Kidney (tissue), 14 donors: Measurements from ENCODE around the gene CD276. TPM values are rescaled to one million over a fixed set of nuclear protein-coding genes. Genes with fewer than 3 reads are reported as not detected.

Source experiments
- DNase-seq, 5 donors: peaks; one replicate each; pipeline ENCODE4 v3.0.0-alpha.2; 2013 to 2020
- FAIRE-seq: peaks from 2 replicates; lab custom pipeline; 2012; peaks lifted over from hg19 to GRCh38; lab: Jason Lieb, UNC
- H3K27ac ChIP-seq, 2 donors: one replicate each; pipeline ENCODE4 v1.7.0; 2013; ENCODE audit warnings: low read depth in 2 of 2, low read length in 2 of 2, inconsistent platforms in 1 of 2
- H3K27me3 ChIP-seq: one replicate; pipeline ENCODE4 v1.7.1; 2013; ENCODE audit warnings: low read length, inconsistent platforms; ENCODE audit not compliant: control insufficient read depth, insufficient read depth
- H3K36me3 ChIP-seq, 3 donors: one replicate each; pipeline versions ENCODE4 v1.7.0 to v1.7.1; 2013; ENCODE audit warnings: low read length in 3 of 3, control low read depth in 1 of 3, inconsistent platforms in 1 of 3; ENCODE audit not compliant: insufficient read depth in 3 of 3, control insufficient read depth in 2 of 3
- H3K4me1 ChIP-seq, 3 donors: one replicate each; pipeline versions ENCODE4 v1.7.0 to v1.7.1; 2013; ENCODE audit warnings: low read length in 3 of 3, inconsistent platforms in 1 of 3, low read depth in 1 of 3; ENCODE audit not compliant: control insufficient read depth in 2 of 3, insufficient read depth in 2 of 3
- H3K4me3 ChIP-seq, 3 donors: one replicate each; pipeline versions ENCODE4 v1.7.0 to v1.8.1; 2013; ENCODE audit warnings: low read length in 3 of 3, control low read depth in 1 of 3, inconsistent platforms in 1 of 3
- H3K9ac ChIP-seq, 3 donors: one replicate each; pipeline versions ENCODE4 v1.7.0 to v1.7.1; 2013; ENCODE audit warnings: low read length in 3 of 3, control low read depth in 1 of 3, inconsistent platforms in 1 of 3
- H3K9me3 ChIP-seq, 3 donors: one replicate each; pipeline versions ENCODE4 v1.7.0 to v1.7.1; 2013; ENCODE audit warnings: low read length in 3 of 3, control low read depth in 1 of 3, inconsistent platforms in 1 of 3; ENCODE audit not compliant: control insufficient read depth in 2 of 3, insufficient read depth in 1 of 3
- intact Hi-C: fragments of 100-400 bp; cut with DNase I; formaldehyde crosslinking; loops from one replicate; pipeline ENCODE4 v1.11.1; 2022
- polyA plus RNA-seq: library from polyadenylated mRNA; stranded (reverse); fragments of 350-450 nt; fragmentation: Illumina TruSeq; extraction: RNeasy Lipid Tissue Mini Kit (QIAGEN cat#74804); gene quantifications from one replicate; pipeline ENCODE4 v1.2.3, GENCODE V29; 2014; ENCODE audit warnings: low read depth, low replicate concordance; ENCODE audit not compliant: insufficient read depth
- total RNA-seq: library from RNA; stranded (reverse); fragmentation: NEBNext Ultra II Directional; extraction: Animal tissue kit (Norgen Biotek cat#: 25700); gene quantifications from one replicate; pipeline ENCODE4 v1.2.1, GENCODE V29; 2021
- TF ChIP-seq, protein P1 (sequence below): IDR thresholded peaks from 3 replicates; pipeline ENCODE4 v1.5.1; 2012; ENCODE audit warnings: mild to moderate bottlenecking, moderate library complexity, borderline replicate concordance; ENCODE audit not compliant: insufficient read depth; ENCODE audit errors: extremely low read depth
- donor health status: control.
- donor health status: control.
- donor health status: control.
- donor health status: control.
- donor health status: control.
- donor health status: DM: yes; HTN: yes; CAD: no.
- donor health status: Normal renal cell carcinoma (clear cell type).

Gene CD276
- total and polyA plus RNA-seq, 2 donors from 2014 or later: 25.0 to 31.5 TPM

DNA sequence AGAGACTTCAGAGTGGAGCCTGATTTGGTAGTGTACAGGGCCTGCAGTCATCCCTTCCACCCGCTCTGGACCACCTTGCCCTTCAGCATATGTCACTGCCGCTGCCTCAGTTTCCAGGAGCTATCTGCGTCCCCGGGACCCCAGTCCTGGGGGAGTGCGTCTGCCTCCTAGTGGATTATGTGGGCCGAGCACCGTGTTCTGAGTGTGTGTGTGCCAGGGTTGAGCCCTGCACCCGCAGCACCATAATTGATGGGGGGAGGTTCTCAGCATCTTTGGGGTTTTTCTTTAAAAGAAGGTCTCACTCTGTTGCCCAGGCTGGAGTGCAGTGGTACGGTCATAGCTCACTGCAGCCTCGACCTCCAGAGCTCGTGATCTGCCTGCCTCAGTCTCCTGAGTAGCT lies 33.6 kb downstream of the CD276 start:
- TF ChIP-seq, protein P1, sequence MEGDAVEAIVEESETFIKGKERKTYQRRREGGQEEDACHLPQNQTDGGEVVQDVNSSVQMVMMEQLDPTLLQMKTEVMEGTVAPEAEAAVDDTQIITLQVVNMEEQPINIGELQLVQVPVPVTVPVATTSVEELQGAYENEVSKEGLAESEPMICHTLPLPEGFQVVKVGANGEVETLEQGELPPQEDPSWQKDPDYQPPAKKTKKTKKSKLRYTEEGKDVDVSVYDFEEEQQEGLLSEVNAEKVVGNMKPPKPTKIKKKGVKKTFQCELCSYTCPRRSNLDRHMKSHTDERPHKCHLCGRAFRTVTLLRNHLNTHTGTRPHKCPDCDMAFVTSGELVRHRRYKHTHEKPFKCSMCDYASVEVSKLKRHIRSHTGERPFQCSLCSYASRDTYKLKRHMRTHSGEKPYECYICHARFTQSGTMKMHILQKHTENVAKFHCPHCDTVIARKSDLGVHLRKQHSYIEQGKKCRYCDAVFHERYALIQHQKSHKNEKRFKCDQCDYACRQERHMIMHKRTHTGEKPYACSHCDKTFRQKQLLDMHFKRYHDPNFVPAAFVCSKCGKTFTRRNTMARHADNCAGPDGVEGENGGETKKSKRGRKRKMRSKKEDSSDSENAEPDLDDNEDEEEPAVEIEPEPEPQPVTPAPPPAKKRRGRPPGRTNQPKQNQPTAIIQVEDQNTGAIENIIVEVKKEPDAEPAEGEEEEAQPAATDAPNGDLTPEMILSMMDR: no peak
- Histone ChIP-seq H3K4me1 (no peaks in the 10 kb centered on the region), H3K9ac (no peak overlapping the region), H3K27me3 (no peaks in the 10 kb centered on the region), H3K9me3 (no peaks in the 10 kb centered on the region), H3K36me3 (no peaks in the 10 kb centered on the region), H3K4me3 (no peak overlapping the region), H3K27ac (no peak overlapping the region)
- intact Hi-C loops: no loop called here
- FAIRE-seq (no peak), DNase-seq (no peak)

DNA sequence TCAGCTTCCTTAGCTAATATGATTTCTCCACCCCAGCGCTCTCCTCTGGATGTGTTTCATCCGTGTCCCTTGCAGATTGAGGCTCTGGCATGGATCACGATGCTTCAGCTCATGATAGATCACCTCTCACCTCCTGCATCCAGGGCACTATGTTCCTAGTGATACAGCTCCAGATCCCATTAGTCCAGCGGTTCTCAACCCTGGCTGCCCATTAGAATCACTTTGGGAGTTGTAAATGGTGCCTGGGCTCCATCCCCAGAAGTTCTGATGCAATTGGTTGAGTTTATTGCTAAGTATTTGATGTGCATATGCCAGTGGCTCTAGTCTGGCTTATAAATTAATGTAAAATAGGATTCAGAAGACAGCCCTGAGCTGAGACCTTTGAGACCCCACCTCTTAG lies 34.5 kb downstream of the CD276 start:
- no peak overlapping the region for H3K9ac ChIP-seq
- FAIRE-seq: no peak
- no peak overlapping the region for H3K27ac ChIP-seq
- no peak for DNase-seq
- H3K4me3 ChIP-seq: no peak overlapping the region
- H3K9me3 ChIP-seq: no peaks in the 10 kb centered on the region
- intact Hi-C loops: no loop called here
- no peaks in the 10 kb centered on the region for H3K36me3 ChIP-seq
- H3K27me3 ChIP-seq: no peaks in the 10 kb centered on the region
- H3K4me1 ChIP-seq: no peaks in the 10 kb centered on the region
- TF ChIP-seq, protein P1: no peak

DNA sequence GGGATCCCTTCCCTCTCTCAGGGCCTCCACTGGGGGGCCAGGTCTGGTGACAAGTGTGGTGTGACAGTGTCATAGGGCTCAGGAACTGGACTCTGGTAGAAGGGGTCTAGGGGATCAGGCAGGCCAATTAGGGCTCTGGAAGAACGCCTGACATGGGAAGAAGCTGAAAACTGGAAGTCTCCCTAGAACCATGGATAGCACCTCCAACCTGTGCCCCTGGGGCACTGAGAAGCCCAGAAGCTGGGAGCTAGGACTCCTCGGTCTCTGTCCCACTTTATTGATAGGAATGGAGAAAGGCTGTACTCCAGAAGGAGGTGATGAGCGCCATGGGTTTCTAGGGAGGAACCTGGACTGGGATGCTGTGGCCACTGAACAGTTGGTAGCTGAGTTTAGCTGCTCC lies 38.2 kb downstream of the CD276 start:
- Histone ChIP-seq H3K36me3 (no peaks in the 10 kb centered on the region), H3K27ac (no peak overlapping the region), H3K9ac (no peak overlapping the region), H3K27me3 (no peaks in the 10 kb centered on the region), H3K9me3 (no peaks in the 10 kb centered on the region), H3K4me1 (no peaks in the 10 kb centered on the region), H3K4me3 (no peak overlapping the region)
- intact Hi-C loops: no loop called here
- FAIRE-seq (no peak), DNase-seq (no peak)
- TF ChIP-seq, protein P1: no peak

DNA sequence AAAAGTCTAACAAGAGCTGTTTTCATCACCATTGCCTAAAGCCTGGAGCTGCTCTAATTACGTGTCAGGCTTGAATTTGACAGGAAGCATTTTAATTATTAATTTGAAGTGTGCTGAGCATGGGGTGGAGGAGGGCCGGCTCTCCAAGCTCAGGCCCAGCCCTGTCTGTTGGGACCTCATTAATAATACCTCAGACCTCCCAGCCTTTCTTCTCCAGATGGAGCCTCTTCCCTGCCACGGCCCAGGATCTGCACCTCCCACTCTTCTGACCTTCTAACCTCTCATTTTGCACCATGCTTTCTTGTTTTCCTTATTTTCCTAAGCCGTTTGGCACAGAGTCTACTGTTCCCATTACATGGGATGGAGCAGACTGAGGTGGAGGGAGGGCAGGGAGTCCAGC lies 39.0 kb downstream of the CD276 start:
- no peak overlapping the region for H3K4me3 ChIP-seq
- no peaks in the 10 kb centered on the region for H3K4me1 ChIP-seq
- no peaks in the 10 kb centered on the region for H3K36me3 ChIP-seq
- H3K9me3 ChIP-seq: no peaks in the 10 kb centered on the region
- DNase-seq (peak in 1 of 5 donors; percentile 43), FAIRE-seq (no peak)
- intact Hi-C loops: no loop called here
- no peak overlapping the region for H3K9ac ChIP-seq
- H3K27me3 ChIP-seq: no peaks in the 10 kb centered on the region
- no peak overlapping the region for H3K27ac ChIP-seq
- TF ChIP-seq, protein P1: no peak
